ENCODE data around the gene SPEM2. TPM values are rescaled to one million over a fixed set of nuclear protein-coding genes. Genes with fewer than 3 reads are reported as not detected.

The SPEM2 gene
- 0.13 to 0.18 TPM in 2 of 5 replicates, not detected in the others for total RNA-seq (2022; extraction: Qiagen RNA extraction)

DNA sequence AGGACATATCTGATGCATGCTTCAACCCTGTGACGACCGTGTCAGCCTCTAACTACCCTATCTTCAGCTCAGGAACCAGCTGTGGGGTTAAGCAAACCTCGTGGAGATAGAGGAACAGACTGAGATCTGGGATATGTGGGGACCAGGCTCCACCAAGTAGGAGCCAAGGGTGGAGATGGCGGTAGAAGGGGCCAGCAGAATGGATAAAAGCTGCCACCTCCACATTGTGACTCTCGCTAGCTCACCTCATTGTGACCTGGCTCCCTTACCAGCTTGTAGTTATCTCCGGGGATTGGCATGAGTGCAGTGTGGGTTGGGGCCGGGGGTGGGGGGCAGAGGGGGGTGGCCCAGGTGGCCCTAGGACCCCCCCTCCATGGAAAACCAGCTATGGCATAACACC lies at the start of gene SPEM2:
SPEM2 (plus strand) TSS at position 301 of the 400 bp plus-strand sequence; CDS start at position 374, 73 bp downstream.

DNA sequence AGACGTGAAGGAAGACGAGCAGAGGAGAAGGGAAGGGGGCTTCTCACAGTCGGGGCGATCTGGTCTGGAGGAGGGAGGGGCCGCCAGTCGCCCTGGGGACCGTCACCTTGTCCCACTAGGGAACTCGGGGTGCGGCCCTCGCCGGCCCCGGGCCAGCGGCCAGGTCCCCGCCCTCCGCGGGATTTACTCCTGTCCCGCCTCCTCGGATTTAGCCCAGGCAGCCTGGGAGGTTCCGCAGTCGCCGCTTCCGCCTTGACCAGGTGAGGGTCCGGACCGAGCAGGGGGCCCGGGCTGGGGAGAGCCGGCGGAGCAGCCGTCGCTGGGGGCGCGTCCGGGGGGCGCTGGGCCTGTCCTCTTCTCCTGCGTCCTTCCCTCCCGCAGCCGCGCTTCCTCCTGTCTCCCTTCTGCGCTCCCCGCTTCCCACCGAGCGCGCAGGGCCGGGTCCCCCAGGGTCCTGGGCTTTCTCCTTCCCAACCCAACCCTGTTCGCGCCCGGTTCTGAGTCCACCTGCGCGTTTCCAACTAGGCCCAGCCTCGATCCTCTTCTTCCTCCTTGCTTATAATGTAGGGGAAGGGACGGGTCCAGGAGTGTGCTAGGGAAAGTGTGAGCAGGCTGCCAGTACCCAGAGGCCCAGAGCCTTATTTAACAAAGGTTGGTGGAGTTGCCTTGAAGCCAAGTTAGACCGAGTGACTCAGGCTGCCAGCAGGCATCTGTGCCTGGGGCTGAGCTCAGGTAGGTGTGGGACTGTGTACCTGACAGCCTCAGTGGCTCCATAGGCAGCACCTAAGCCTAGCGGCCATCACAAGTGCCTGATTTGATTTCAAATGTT lies 44.3 kb upstream of the SPEM2 start, which contains the start of gene TNK1:
TNK1 (plus strand) TSS at position 235 of the 829 bp plus-strand sequence. CDS start 1,838 bp downstream, outside the sequence.

GRCh38 chr17:7394452-7395191 lies 30.8 kb upstream of the SPEM2 start, which contains the start of gene PLSCR3:
TSS of gene PLSCR3 (minus strand) at chr17:7394525. CDS start at chr17:7394110, 415 bp downstream.

GRCh38 chr17:7403977-7404736 lies 21.3 kb upstream of the SPEM2 start, which contains the start of gene TMEM256:
TSS of gene TMEM256 (minus strand) at chr17:7404097. CDS start at chr17:7404084, 13 bp downstream.

GRCh38 chr17:7407485-7408251 lies 17.7 kb upstream of the SPEM2 start, which contains the start of gene NLGN2:
TSS of gene NLGN2 (plus strand) at chr17:7407845. CDS start at chr17:7408256, 411 bp downstream.

DNA sequence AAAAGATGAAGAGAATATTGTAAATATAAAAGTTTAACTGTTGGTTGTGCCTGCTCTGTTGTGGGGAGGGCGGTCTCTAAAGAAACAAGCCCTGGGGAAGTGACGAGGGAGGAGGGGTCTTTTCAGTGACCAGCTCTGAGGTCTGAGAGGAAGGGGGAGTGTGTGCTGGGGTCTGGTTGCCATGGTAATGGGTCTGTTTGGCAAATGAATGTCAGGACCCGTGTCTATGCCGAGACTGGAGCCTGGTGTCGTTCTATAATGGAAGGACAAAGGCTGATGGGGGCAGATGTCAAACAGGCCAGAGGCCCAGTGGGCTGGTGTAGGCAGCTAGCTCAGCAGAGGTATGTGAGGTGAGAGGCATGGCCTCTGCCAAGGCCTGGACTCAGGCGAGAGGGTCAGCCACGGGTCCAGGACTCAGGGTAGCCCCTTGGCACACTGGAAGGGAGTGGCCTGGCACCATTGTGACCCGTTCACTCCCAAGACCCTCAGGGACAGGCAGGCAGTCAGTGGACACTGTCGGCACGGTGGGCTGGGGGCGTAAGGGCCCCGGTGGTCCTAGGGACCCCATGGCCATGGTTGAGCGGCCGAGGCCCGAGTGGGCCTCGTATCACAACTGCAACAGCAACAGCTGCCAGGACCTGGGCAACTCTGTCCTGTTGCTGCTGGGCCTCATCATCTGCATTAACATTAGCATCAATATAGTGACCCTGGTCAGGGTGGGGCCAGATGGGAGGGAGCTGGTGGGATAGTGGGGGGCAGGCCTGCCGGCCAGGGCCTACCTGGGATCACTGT lies 5.4 kb upstream of the SPEM2 start, which contains the start of gene SPEM1:
SPEM1 (plus strand) TSS at position 506 of the 792 bp plus-strand sequence; CDS start at position 567, 61 bp downstream.

GRCh38 chr17:7428557-7428956 lies 3.1 kb downstream of the SPEM2 start, which contains the start of gene SPEM3:
TSS of gene SPEM3 (plus strand) at chr17:7428857. CDS start at chr17:7428903, 46 bp downstream.

GRCh38 chr17:7439462-7440112 lies 14.2 kb downstream of the SPEM2 start, which contains the start of gene FGF11:
TSS of gene FGF11 (plus strand) at chr17:7439512. CDS start at chr17:7439621, 109 bp downstream.

GRCh38 chr17:7444682-7445618 lies 19.5 kb downstream of the SPEM2 start, which contains the start of gene CHRNB1:
TSS of gene CHRNB1 (plus strand) at chr17:7445061. CDS start at chr17:7445128, 67 bp downstream.

Other genes with a start within 250 kb of the SPEM2 start
- 0.42 to 0.98 TPM (median 0.77 TPM) in 5 replicates for gene ASGR1, start 246.2 kb upstream of the SPEM2 start, total RNA-seq (2022; extraction: Qiagen RNA extraction)
- gene DLG4, start 205.8 kb upstream of the SPEM2 start, total RNA-seq (2022; extraction: Qiagen RNA extraction): 4.5 to 7.6 TPM (median 6.4 TPM) in 5 replicates
- 266 to 442 TPM (median 389 TPM) in 5 replicates for gene ACADVL, start 205.7 kb upstream of the SPEM2 start, total RNA-seq (2022; extraction: Qiagen RNA extraction)
- gene DVL2, start 191.1 kb upstream of the SPEM2 start, total RNA-seq (2022; extraction: Qiagen RNA extraction): 33.5 to 47.2 TPM (median 44.9 TPM) in 5 replicates
- gene PHF23, start 186.2 kb upstream of the SPEM2 start, total RNA-seq (2022; extraction: Qiagen RNA extraction): 93.9 to 117 TPM (median 104 TPM) in 5 replicates
- gene GABARAP, start 183.2 kb upstream of the SPEM2 start, total RNA-seq (2022; extraction: Qiagen RNA extraction): 596 to 790 TPM (median 609 TPM) in 5 replicates
- 218 to 267 TPM (median 246 TPM) in 5 replicates for gene CTDNEP1, start 173.9 kb upstream of the SPEM2 start, total RNA-seq (2022; extraction: Qiagen RNA extraction)
- 140 to 161 TPM (median 146 TPM) in 5 replicates for gene ELP5, start 173.4 kb upstream of the SPEM2 start, total RNA-seq (2022; extraction: Qiagen RNA extraction)
- gene CLDN7, start 163.1 kb upstream of the SPEM2 start, total RNA-seq (2022; extraction: Qiagen RNA extraction): 1.9 to 3.2 TPM (median 2.6 TPM) in 5 replicates
- 0.30 to 0.69 TPM (median 0.60 TPM) in 5 replicates for gene SLC2A4, start 143.9 kb upstream of the SPEM2 start, total RNA-seq (2022; extraction: Qiagen RNA extraction)
- 0.45 to 0.76 TPM (median 0.57 TPM) in 5 replicates for gene YBX2, start 131.0 kb upstream of the SPEM2 start, total RNA-seq (2022; extraction: Qiagen RNA extraction)
- 1,536 to 1,701 TPM (median 1,628 TPM) in 5 replicates for gene EIF5A, start 118.0 kb upstream of the SPEM2 start, total RNA-seq (2022; extraction: Qiagen RNA extraction)
- 82.4 to 111 TPM (median 103 TPM) in 5 replicates for gene GPS2, start 110.3 kb upstream of the SPEM2 start, total RNA-seq (2022; extraction: Qiagen RNA extraction)
- 15.2 to 33.7 TPM (median 30.6 TPM) in 5 replicates for gene NEURL4, start 96.3 kb upstream of the SPEM2 start, total RNA-seq (2022; extraction: Qiagen RNA extraction)
- gene ACAP1, start 89.1 kb upstream of the SPEM2 start, total RNA-seq (2022; extraction: Qiagen RNA extraction): 1.4 to 3.6 TPM (median 2.7 TPM) in 5 replicates
- 9.7 to 12.6 TPM (median 11.4 TPM) in 5 replicates for gene KCTD11, start 73.5 kb upstream of the SPEM2 start, total RNA-seq (2022; extraction: Qiagen RNA extraction)
- not detected in 5 replicates for gene TMEM95, start 70.5 kb upstream of the SPEM2 start, total RNA-seq (2022; extraction: Qiagen RNA extraction)
- gene TNK1, start 44.5 kb upstream of the SPEM2 start, total RNA-seq (2022; extraction: Qiagen RNA extraction): 1.1 to 1.5 TPM (median 1.3 TPM) in 5 replicates
- 36.7 to 50.6 TPM (median 41.6 TPM) in 5 replicates for gene PLSCR3, start 31.1 kb upstream of the SPEM2 start, total RNA-seq (2022; extraction: Qiagen RNA extraction)
- 204 to 220 TPM (median 207 TPM) in 5 replicates for gene TMEM256, start 21.5 kb upstream of the SPEM2 start, total RNA-seq (2022; extraction: Qiagen RNA extraction)
- gene NLGN2, start 17.8 kb upstream of the SPEM2 start, total RNA-seq (2022; extraction: Qiagen RNA extraction): 11.3 to 19.7 TPM (median 17.9 TPM) in 5 replicates
- gene SPEM1, start 5.3 kb upstream of the SPEM2 start, total RNA-seq (2022; extraction: Qiagen RNA extraction): 0.09 to 0.18 TPM (median 0.12 TPM) in 4 of 5 replicates, not detected in the other
- gene SPEM3, start 3.2 kb downstream of the SPEM2 start, total RNA-seq (2022; extraction: Qiagen RNA extraction): 0.02 to 0.05 TPM (median 0.04 TPM) in 3 of 5 replicates, not detected in the others
- gene TMEM102, start 9.8 kb downstream of the SPEM2 start, total RNA-seq (2022; extraction: Qiagen RNA extraction): 10.3 to 14.6 TPM (median 13.0 TPM) in 5 replicates
- gene FGF11, start 13.9 kb downstream of the SPEM2 start, total RNA-seq (2022; extraction: Qiagen RNA extraction): 1.1 to 1.3 TPM (median 1.1 TPM) in 5 replicates
- gene CHRNB1, start 19.4 kb downstream of the SPEM2 start, total RNA-seq (2022; extraction: Qiagen RNA extraction): 6.9 to 11.8 TPM (median 9.0 TPM) in 5 replicates
- gene ZBTB4, start 54.0 kb downstream of the SPEM2 start, total RNA-seq (2022; extraction: Qiagen RNA extraction): 20.6 to 29.5 TPM (median 27.8 TPM) in 5 replicates
- gene SLC35G6, start 55.8 kb downstream of the SPEM2 start, total RNA-seq (2022; extraction: Qiagen RNA extraction): not detected in 5 replicates
- 49.1 to 95.5 TPM (median 91.3 TPM) in 5 replicates for gene POLR2A, start 58.8 kb downstream of the SPEM2 start, total RNA-seq (2022; extraction: Qiagen RNA extraction)
- gene TNFSF12, start 123.4 kb downstream of the SPEM2 start, total RNA-seq (2022; extraction: Qiagen RNA extraction): 6.8 to 12.9 TPM (median 12.1 TPM) in 5 replicates
- gene TNFSF13, start 133.1 kb downstream of the SPEM2 start, total RNA-seq (2022; extraction: Qiagen RNA extraction): 0.46 to 0.83 TPM (median 0.62 TPM) in 5 replicates
- gene SENP3, start 136.3 kb downstream of the SPEM2 start, total RNA-seq (2022; extraction: Qiagen RNA extraction): 87.8 to 104 TPM (median 102 TPM) in 5 replicates
- 24.8 to 38.2 TPM (median 33.6 TPM) in 5 replicates for gene CD68, start 154.0 kb downstream of the SPEM2 start, total RNA-seq (2022; extraction: Qiagen RNA extraction)
- gene MPDU1, start 158.2 kb downstream of the SPEM2 start, total RNA-seq (2022; extraction: Qiagen RNA extraction): 117 to 135 TPM (median 121 TPM) in 5 replicates
- gene SOX15, start 164.5 kb downstream of the SPEM2 start, total RNA-seq (2022; extraction: Qiagen RNA extraction): 0.16 to 0.27 TPM (median 0.20 TPM) in 5 replicates
- 45.4 to 60.2 TPM (median 59.3 TPM) in 5 replicates for gene FXR2, start 189.3 kb downstream of the SPEM2 start, total RNA-seq (2022; extraction: Qiagen RNA extraction)
- gene SAT2, start 202.2 kb downstream of the SPEM2 start, total RNA-seq (2022; extraction: Qiagen RNA extraction): 61.1 to 73.5 TPM (median 62.9 TPM) in 5 replicates
- gene SHBG, start 204.5 kb downstream of the SPEM2 start, total RNA-seq (2022; extraction: Qiagen RNA extraction): 0.27 to 0.56 TPM (median 0.43 TPM) in 5 replicates
- gene ATP1B2, start 225.3 kb downstream of the SPEM2 start, total RNA-seq (2022; extraction: Qiagen RNA extraction): 0.08 to 0.46 TPM (median 0.39 TPM) in 5 replicates